OCI-LY1 (cell line): Measurements from ENCODE around the gene C11orf24.

Experiments used
- H2AFZ ChIP-seq: fragments of 200-600 bp; sonication (generic), shearing (Covaris generic); 2 replicates; pipeline ENCODE4 v1.6.0; 2014; ENCODE audit warnings: antibody characterized with exemption, mild to moderate bottlenecking, low read length
- H3F3A ChIP-seq: fragments of 200-600 bp; sonication (generic), shearing (Covaris generic); 2 replicates; pipeline ENCODE4 v1.6.0; 2014; ENCODE audit warnings: mild to moderate bottlenecking, antibody characterized with exemption, low read length, moderate library complexity; ENCODE audit not compliant: insufficient read depth
- H3K27ac ChIP-seq: fragments of 200-600 bp; sonication (generic); 2 replicates; pipeline ENCODE4 v1.5.1; 2014; ENCODE audit warnings: low read length, mixed run types, mild to moderate bottlenecking, low read depth; ENCODE audit not compliant: poor library complexity, severe bottlenecking
- H3K27me3 ChIP-seq: fragments of 200-600 bp; sonication (generic); 2 replicates; pipeline ENCODE4 v1.6.0; 2014; ENCODE audit warnings: antibody characterized with exemption, mild to moderate bottlenecking, low read length, moderate library complexity; ENCODE audit not compliant: insufficient read depth
- H3K36me3 ChIP-seq: fragments of 200-600 bp; sonication (generic); 2 replicates; pipeline ENCODE4 v1.6.1; 2014; ENCODE audit warnings: mild to moderate bottlenecking, antibody characterized with exemption, low read length, moderate library complexity, mixed read lengths; ENCODE audit not compliant: insufficient read depth
- H3K4me1 ChIP-seq: fragments of 200-600 bp; sonication (generic); 2 replicates; pipeline ENCODE4 v1.5.1; 2014; ENCODE audit warnings: mild to moderate bottlenecking, low read length, moderate library complexity; ENCODE audit not compliant: insufficient read depth, severe bottlenecking
- H3K4me2 ChIP-seq: fragments of 200-600 bp; sonication (generic), shearing (Covaris generic); 2 replicates; pipeline ENCODE4 v1.6.1; 2014; ENCODE audit warnings: low read length
- H3K4me3 ChIP-seq: fragments of 200-600 bp; sonication (generic); 2 replicates; pipeline ENCODE4 v1.5.1; 2014; ENCODE audit warnings: low read length, low read depth, mild to moderate bottlenecking, mixed read lengths; ENCODE audit not compliant: poor library complexity, severe bottlenecking
- H3K79me2 ChIP-seq: fragments of 200-600 bp; shearing (Covaris generic); 2 replicates; pipeline ENCODE4 v1.6.1; 2016; ENCODE audit warnings: mixed run types, low read length, mixed read lengths; ENCODE audit not compliant: insufficient read depth
- H3K9ac ChIP-seq: fragments of 200-600 bp; sonication (generic), shearing (Covaris generic); 2 replicates; pipeline ENCODE4 v1.6.1; 2014; ENCODE audit warnings: mild to moderate bottlenecking, low read length, mixed read lengths
- H3K9me2 ChIP-seq: fragments of 200-600 bp; sonication (generic), shearing (Covaris generic); 2 replicates; pipeline ENCODE4 v1.6.1; 2014; ENCODE audit warnings: low read depth, mild to moderate bottlenecking, low read length, mixed read lengths
- H3K9me3 ChIP-seq: fragments of 200-600 bp; shearing (Covaris generic); 2 replicates; pipeline ENCODE4 v1.6.1; 2014; ENCODE audit warnings: low read length, mixed read lengths
- H4K20me1 ChIP-seq: fragments of 200-600 bp; sonication (generic), shearing (Covaris generic); 2 replicates; pipeline ENCODE4 v1.6.0; 2016; ENCODE audit warnings: mild to moderate bottlenecking, low read length; ENCODE audit not compliant: insufficient read depth
- EZH2 ChIP-seq: fragments of 200-600 bp; sonication (generic), shearing (Covaris generic); IDR thresholded peaks from 2 replicates; pipeline ENCODE4 v1.8.0; 2017; ENCODE audit warnings: borderline replicate concordance, mixed run types, mild to moderate bottlenecking, antibody characterized with exemption, low read length, moderate library complexity, mixed read lengths
- TF ChIP-seq, protein P1 (sequence below): fragments of 200-600 bp; sonication (generic), shearing (Covaris generic); IDR thresholded peaks from 2 replicates; pipeline ENCODE4 v1.5.1; 2017; ENCODE audit warnings: mild to moderate bottlenecking, antibody characterized with exemption, low read length, moderate library complexity, mixed read lengths

Gene C11orf24

DNA sequence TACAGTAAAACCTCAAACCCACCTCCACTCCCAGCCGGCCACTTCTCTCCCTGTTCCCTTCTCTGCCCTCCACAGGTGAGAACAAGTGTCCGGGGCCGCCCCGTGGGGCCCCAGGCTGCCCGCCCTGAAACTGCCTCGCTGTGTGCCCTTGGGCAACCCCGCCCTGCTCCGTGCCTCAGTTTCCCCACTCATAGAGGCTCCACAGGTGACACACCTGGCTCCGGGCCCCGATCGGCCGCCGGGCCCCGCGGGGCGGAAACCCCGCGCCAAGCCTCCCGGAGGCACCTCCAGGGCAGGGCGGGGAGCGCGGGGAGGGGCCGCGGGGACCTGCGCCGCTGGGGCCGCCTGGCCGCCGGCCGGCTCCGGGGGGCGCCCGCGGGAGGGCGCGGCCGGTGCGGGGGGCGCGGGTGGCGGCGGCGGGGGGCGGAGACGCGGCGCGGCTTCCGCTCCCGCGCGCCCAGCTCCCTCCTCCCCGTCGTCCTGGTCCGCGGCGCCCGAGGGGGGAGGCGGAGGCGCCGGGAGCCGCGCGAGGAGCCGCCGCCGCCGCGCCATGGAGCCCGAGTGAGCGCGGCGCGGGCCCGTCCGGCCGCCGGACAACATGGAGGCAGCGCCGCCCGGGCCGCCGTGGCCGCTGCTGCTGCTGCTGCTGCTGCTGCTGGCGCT, 40.5 kb upstream of the C11orf24 start, which contains the start of gene LRP5:
Gene LRP5, plus strand, starts transcription at position 475 of the 663 bp plus-strand sequence. Its CDS starts 124 bp downstream, at position 599.
- Histone ChIP-seq H3K79me2 (no peaks in the 10 kb centered on the region), H3K9me2 (no peaks in the 10 kb centered on the region), H3K4me1 (no peaks in the 10 kb centered on the region), H3K4me3 (no peak within 1 kb of the TSS), H3K27ac (no peak within 1 kb of the TSS), H3K9ac (no peak within 1 kb of the TSS), H3F3A (no peaks in the 10 kb centered on the region), H4K20me1 (no peaks in the 10 kb centered on the region), H3K4me2 (peak within 1 kb of the TSS; percentile 7; the same call in 1 of the 2 replicates), H3K9me3 (no peaks in the 10 kb centered on the region), H3K27me3 (peaks cover 12% of the 10 kb centered on the region; the same call in 1 of the 2 replicates), H3K36me3 (no peaks in the 10 kb centered on the region), H2AFZ (no peak within 1 kb of the TSS)
- TF ChIP-seq EZH2 = no peak
- TF ChIP-seq, protein P1, sequence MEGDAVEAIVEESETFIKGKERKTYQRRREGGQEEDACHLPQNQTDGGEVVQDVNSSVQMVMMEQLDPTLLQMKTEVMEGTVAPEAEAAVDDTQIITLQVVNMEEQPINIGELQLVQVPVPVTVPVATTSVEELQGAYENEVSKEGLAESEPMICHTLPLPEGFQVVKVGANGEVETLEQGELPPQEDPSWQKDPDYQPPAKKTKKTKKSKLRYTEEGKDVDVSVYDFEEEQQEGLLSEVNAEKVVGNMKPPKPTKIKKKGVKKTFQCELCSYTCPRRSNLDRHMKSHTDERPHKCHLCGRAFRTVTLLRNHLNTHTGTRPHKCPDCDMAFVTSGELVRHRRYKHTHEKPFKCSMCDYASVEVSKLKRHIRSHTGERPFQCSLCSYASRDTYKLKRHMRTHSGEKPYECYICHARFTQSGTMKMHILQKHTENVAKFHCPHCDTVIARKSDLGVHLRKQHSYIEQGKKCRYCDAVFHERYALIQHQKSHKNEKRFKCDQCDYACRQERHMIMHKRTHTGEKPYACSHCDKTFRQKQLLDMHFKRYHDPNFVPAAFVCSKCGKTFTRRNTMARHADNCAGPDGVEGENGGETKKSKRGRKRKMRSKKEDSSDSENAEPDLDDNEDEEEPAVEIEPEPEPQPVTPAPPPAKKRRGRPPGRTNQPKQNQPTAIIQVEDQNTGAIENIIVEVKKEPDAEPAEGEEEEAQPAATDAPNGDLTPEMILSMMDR = no peak

DNA sequence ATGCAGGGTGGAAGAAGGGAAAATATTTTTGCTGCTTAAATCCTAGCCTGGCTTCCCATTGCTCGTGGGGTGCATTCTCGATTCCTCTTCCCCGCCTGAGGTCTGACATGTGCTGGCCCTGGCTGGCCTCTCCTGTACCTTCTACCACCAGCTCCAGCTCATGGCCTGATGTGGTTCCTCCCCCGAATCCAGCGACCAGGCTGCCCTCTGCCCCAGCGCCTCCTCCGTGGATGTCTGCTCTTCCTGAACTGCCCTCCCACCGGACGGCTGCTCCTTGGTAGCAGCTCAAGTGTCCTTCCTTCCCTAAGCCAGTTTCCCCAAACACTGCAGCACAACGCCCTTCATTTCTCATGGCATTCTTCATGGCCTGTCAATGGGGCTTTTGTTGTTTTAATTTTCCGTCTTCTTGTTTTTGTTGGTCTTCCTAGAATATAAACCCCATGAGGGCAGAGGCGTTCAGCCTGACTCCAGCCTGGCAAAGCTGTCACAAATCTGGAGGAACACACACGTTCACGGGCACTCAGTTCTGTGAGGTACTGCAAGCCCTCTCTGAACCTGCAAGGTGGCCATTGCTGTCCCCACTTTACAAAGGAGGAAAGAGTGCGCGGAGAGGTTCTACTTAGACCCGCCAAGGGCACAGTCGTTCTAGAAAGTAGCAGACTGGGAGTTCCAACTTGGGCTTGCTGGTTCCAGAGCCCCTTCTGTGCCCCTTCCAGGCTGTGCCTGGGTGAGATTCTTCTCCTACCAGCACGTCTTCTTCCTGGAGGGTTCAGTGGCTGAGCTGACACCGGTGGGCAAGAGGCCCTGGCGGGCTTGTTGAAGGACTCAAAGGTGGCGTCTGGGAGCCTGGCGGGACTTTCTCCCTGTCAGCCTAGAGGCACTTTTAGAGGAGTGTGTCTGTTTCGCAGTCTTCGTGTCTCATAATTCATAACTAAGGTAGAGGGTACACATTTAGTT, 39.7 kb upstream of the C11orf24 start:
- no peaks in the 10 kb centered on the region for H4K20me1 ChIP-seq
- no peaks in the 10 kb centered on the region for H3K4me1 ChIP-seq
- H3K9ac ChIP-seq = no peak overlapping the region
- no peaks in the 10 kb centered on the region for H3F3A ChIP-seq
- H3K27me3 ChIP-seq = peaks cover 12% of the 10 kb centered on the region; the same call in 1 of the 2 replicates
- no peak overlapping the region for H2AFZ ChIP-seq
- H3K9me3 ChIP-seq = no peaks in the 10 kb centered on the region
- H3K9me2 ChIP-seq = no peaks in the 10 kb centered on the region
- H3K36me3 ChIP-seq = no peaks in the 10 kb centered on the region
- TF ChIP-seq EZH2 = no peak
- TF ChIP-seq, protein P1 = no peak
- no peak overlapping the region for H3K4me3 ChIP-seq
- H3K4me2 ChIP-seq = no peak overlapping the region; the same call in 1 of the 2 replicates
- no peak overlapping the region for H3K27ac ChIP-seq
- H3K79me2 ChIP-seq = no peaks in the 10 kb centered on the region

DNA sequence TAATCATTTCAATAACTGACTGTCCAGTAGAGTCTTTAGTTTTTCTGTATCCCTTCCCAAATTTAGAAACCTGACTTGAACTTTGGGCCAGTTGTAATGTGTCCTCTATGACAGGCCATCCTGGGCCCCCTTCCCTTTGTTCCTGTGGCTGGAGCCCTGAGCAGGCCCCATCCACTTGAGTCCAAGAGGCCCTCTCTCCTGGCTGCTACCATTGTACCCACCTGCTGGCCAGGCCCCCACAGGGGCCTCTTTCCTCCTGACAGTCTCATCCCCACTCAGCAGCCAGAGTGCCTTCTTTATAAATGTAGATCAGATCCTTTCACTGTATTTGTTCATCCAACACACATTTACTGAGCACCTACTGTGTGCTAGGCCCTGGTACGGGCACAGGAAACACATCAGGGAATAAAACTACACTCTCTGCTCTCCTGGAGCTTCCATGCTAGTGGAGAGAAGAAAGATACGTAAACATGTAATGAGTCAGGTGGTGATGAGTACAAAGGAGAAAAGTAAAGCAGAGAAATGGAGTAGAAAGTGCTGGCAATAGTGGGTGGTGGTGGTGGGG, 37.9 kb upstream of the C11orf24 start:
- Histone ChIP-seq H3K4me3 (no peak overlapping the region), H4K20me1 (no peaks in the 10 kb centered on the region), H3K79me2 (no peaks in the 10 kb centered on the region), H3K9ac (no peak overlapping the region), H3K9me2 (no peaks in the 10 kb centered on the region), H3K9me3 (no peaks in the 10 kb centered on the region), H3K27ac (no peak overlapping the region), H3F3A (no peaks in the 10 kb centered on the region), H3K4me2 (no peak overlapping the region), H3K4me1 (no peaks in the 10 kb centered on the region), H2AFZ (no peak overlapping the region), H3K27me3 (peaks cover 7% of the 10 kb centered on the region; the same call in 1 of the 2 replicates), H3K36me3 (no peaks in the 10 kb centered on the region)
- no peak for TF ChIP-seq EZH2
- TF ChIP-seq, protein P1 = no peak
